ENCODE data around the gene DLX3.

Gene DLX3

GRCh38 chr17:50013079-50013478 is 18.1 kb upstream of the DLX3 start:
- no peaks in the 10 kb centered on the region for H3K27me3 ChIP-seq (ENCODE audit: insufficient read depth, low read length, poor library complexity)
- H3K9me3 ChIP-seq (ENCODE audit: insufficient read depth, low read length, severe bottlenecking): peaks cover 10% of the 10 kb centered on the region
- H3K79me2 ChIP-seq (ENCODE audit: insufficient read depth, low read length): no peaks in the 10 kb centered on the region
- H3K27ac ChIP-seq (ENCODE audit: low read length): no peak overlapping the region
- no peak for ATAC-seq (ENCODE audit: insufficient read depth, low read depth)
- no peak overlapping the region for H2AFZ ChIP-seq (ENCODE audit: low read depth, low read length)
- H3K4me1 ChIP-seq (ENCODE audit: insufficient read depth, low read length): no peaks in the 10 kb centered on the region
- no peak overlapping the region for H3K9ac ChIP-seq (ENCODE audit: low read depth, low read length)
- no peak for DNase-seq
- H3K4me2 ChIP-seq (ENCODE audit: insufficient read depth, low read length): no peak overlapping the region
- H3K36me3 ChIP-seq (ENCODE audit: insufficient read depth, low read length): no peaks in the 10 kb centered on the region
- no peak overlapping the region for H3K4me3 ChIP-seq (ENCODE audit: low read depth in 1 of 2, low read length in 2 of 2)
- H4K20me1 ChIP-seq (ENCODE audit: insufficient read depth, low read length): no peaks in the 10 kb centered on the region
- TF ChIP-seq CTCF (IDR thresholded peaks at IDR 0.05; ENCODE audit: borderline replicate concordance, extremely low read depth, low read length, poor library complexity, severe bottlenecking): no peak
- no peak for TF ChIP-seq EZH2 (IDR thresholded peaks at IDR 0.05; ENCODE audit: borderline replicate concordance, low read depth, low read length, severe bottlenecking)

GRCh38 chr17:50009282-50009681 is 14.3 kb upstream of the DLX3 start:
- Histone ChIP-seq H3K9me3 (ENCODE audit: insufficient read depth, low read length, severe bottlenecking) (peaks cover 6% of the 10 kb centered on the region), H3K4me3 (ENCODE audit: low read depth in 1 of 2, low read length in 2 of 2) (no peak overlapping the region), H3K79me2 (ENCODE audit: insufficient read depth, low read length) (no peaks in the 10 kb centered on the region), H3K4me1 (ENCODE audit: insufficient read depth, low read length) (no peaks in the 10 kb centered on the region), H4K20me1 (ENCODE audit: insufficient read depth, low read length) (no peaks in the 10 kb centered on the region), H3K9ac (ENCODE audit: low read depth, low read length) (no peak overlapping the region), H3K27ac (ENCODE audit: low read length) (no peak overlapping the region), H3K4me2 (ENCODE audit: insufficient read depth, low read length) (no peak overlapping the region), H3K27me3 (ENCODE audit: insufficient read depth, low read length, poor library complexity) (no peaks in the 10 kb centered on the region), H3K36me3 (ENCODE audit: insufficient read depth, low read length) (no peaks in the 10 kb centered on the region), H2AFZ (ENCODE audit: low read depth, low read length) (no peak overlapping the region)
- DNase-seq (no peak), ATAC-seq (ENCODE audit: insufficient read depth, low read depth) (no peak)
- TF ChIP-seq EZH2 (IDR thresholded peaks at IDR 0.05; ENCODE audit: borderline replicate concordance, low read depth, low read length, severe bottlenecking): no peak

GRCh38 chr17:50003911-50004310 is 8.9 kb upstream of the DLX3 start:
- DNase-seq: no peak

GRCh38 chr17:49998836-49999511 is 4.0 kb upstream of the DLX3 start:
- ATAC-seq (ENCODE audit: insufficient read depth, low read depth) (no peak), DNase-seq (no peak)
- TF ChIP-seq EZH2 (IDR thresholded peaks at IDR 0.05; ENCODE audit: borderline replicate concordance, low read depth, low read length, severe bottlenecking): no peak
- no peak for TF ChIP-seq CTCF (IDR thresholded peaks at IDR 0.05; ENCODE audit: borderline replicate concordance, extremely low read depth, low read length, poor library complexity, severe bottlenecking)
- peaks cover 25% of the 10 kb centered on the region for H3K4me1 ChIP-seq (ENCODE audit: insufficient read depth, low read length)
- H4K20me1 ChIP-seq (ENCODE audit: insufficient read depth, low read length): 0 out of 2 replicates have a peak, but pooled peaks cover 5% of the 10 kb centered on the region
- no peaks in the 10 kb centered on the region for H3K36me3 ChIP-seq (ENCODE audit: insufficient read depth, low read length)
- H3K9me3 ChIP-seq (ENCODE audit: insufficient read depth, low read length, severe bottlenecking): no peaks in the 10 kb centered on the region
- no peak overlapping the region for H3K27ac ChIP-seq (ENCODE audit: low read length)
- no peak overlapping the region for H3K9ac ChIP-seq (ENCODE audit: low read depth, low read length)
- no peak overlapping the region; a peak in 1 of 4 replicates for H3K4me3 ChIP-seq (ENCODE audit: low read depth in 1 of 2, low read length in 2 of 2)
- peak overlapping the region; percentile 88 for H2AFZ ChIP-seq (ENCODE audit: low read depth, low read length)
- H3K4me2 ChIP-seq (ENCODE audit: insufficient read depth, low read length): 0 out of 2 replicates have a peak overlapping the region, but pooled peaks have one; percentile 54
- peaks cover 42% of the 10 kb centered on the region for H3K27me3 ChIP-seq (ENCODE audit: insufficient read depth, low read length, poor library complexity)
- H3K79me2 ChIP-seq (ENCODE audit: insufficient read depth, low read length): no peaks in the 10 kb centered on the region

More at GRCh38 chr17:50003911-50004310, 8.9 kb upstream of the DLX3 start:
- no peaks in the 10 kb centered on the region for H3K36me3 ChIP-seq (ENCODE audit: insufficient read depth, low read length)
- no peak overlapping the region for H3K9ac ChIP-seq (ENCODE audit: low read depth, low read length)
- no peak overlapping the region for H2AFZ ChIP-seq (ENCODE audit: low read depth, low read length)
- peaks cover 8% of the 10 kb centered on the region for H3K4me1 ChIP-seq (ENCODE audit: insufficient read depth, low read length)
- no peaks in the 10 kb centered on the region for H3K9me3 ChIP-seq (ENCODE audit: insufficient read depth, low read length, severe bottlenecking)
- ATAC-seq (ENCODE audit: insufficient read depth, low read depth): no peak
- H3K79me2 ChIP-seq (ENCODE audit: insufficient read depth, low read length): no peaks in the 10 kb centered on the region
- no peak overlapping the region for H3K4me2 ChIP-seq (ENCODE audit: insufficient read depth, low read length)
- TF ChIP-seq EZH2 (IDR thresholded peaks at IDR 0.05; ENCODE audit: borderline replicate concordance, low read depth, low read length, severe bottlenecking): no peak
- no peaks in the 10 kb centered on the region for H4K20me1 ChIP-seq (ENCODE audit: insufficient read depth, low read length)
- H3K27ac ChIP-seq (ENCODE audit: low read length): no peak overlapping the region
- no peak overlapping the region for H3K4me3 ChIP-seq (ENCODE audit: low read depth in 1 of 2, low read length in 2 of 2)
- peaks cover 14% of the 10 kb centered on the region for H3K27me3 ChIP-seq (ENCODE audit: insufficient read depth, low read length, poor library complexity)

Data from DND-41 (cell line).